HepG2 (cell line): Measurements from ENCODE around the gene PRDM7. TPM values are rescaled to one million over a fixed set of nuclear protein-coding genes. Genes with fewer than 3 reads are reported as not detected.

Source experiments
- ATAC-seq: fragments of 200-7000 bp; cut with Tn5 transposase; 3 replicates; pipeline ENCODE4 v1.9.1; 2020; ENCODE audit warnings: mild to moderate bottlenecking, moderate library complexity
- BruUV-seq: library from RNA; stranded (reverse); fragments of 400-500 nt; replicated peaks from 2 replicates; lab custom pipeline; 2021; lab: Mats Ljungman, UMichigan
- CTCF ChIA-PET: fragments of 300-600 bp; formaldehyde crosslinking; extraction: SDS; loops from one replicate; lab custom pipeline; 2021; ENCODE audit warnings: low total read pairs, inconsistent platforms, low intra/inter-chr PET ratio; lab: Yijun Ruan, JAX
- POLR2A ChIA-PET: fragments of 350-600 bp; sonication (Branson Sonifier 250); formaldehyde crosslinking; loops from one replicate; lab custom pipeline; 2020; ENCODE audit warnings: antibody characterized with exemption, inconsistent platforms; lab: Yijun Ruan, JAX
- DNase-seq: peaks from one replicate; pipeline ENCODE4 v3.0.0-alpha.2; 2015; ENCODE audit warnings: low spot score
- FAIRE-seq: peaks from 3 replicates; lab custom pipeline; 2011; peaks lifted over from hg19 to GRCh38; lab: Jason Lieb, UNC
- H2AFZ ChIP-seq: one replicate; pipeline ENCODE4 v1.6.1; 2011; ENCODE audit warnings: low read length, inconsistent platforms
- H3K27ac ChIP-seq: fragments of 300-600 bp; 3 replicates; pipeline ENCODE4 v1.8.0; 2011; ENCODE audit warnings: mixed run types, mild to moderate bottlenecking, mixed read lengths, low read length, inconsistent platforms; ENCODE audit not compliant: insufficient read depth; ENCODE audit errors: extremely low read length
- H3K27me3 ChIP-seq, 2 experiments: fragments of 200-600 bp in 1 of 2; 2 replicates in 1 of 2; 3 replicates in 1 of 2; pipeline versions ENCODE4 v1.6.0 to v1.8.0; 2011; ENCODE audit warnings: low read length in 2 of 2, mild to moderate bottlenecking in 2 of 2, moderate library complexity in 2 of 2, inconsistent platforms in 1 of 2; ENCODE audit not compliant: insufficient read depth in 2 of 2, control insufficient read depth in 1 of 2
- H3K36me3 ChIP-seq, 2 experiments: fragments of 200-600 bp in 1 of 2; replicated peaks in 1 of 2; 2 replicates in 1 of 2; 3 replicates in 1 of 2; pipeline versions ENCODE4 v1.5.1 to v1.8.0; 2011; ENCODE audit warnings: low read length in 2 of 2, inconsistent platforms in 1 of 2; ENCODE audit not compliant: insufficient read depth in 2 of 2, control insufficient read depth in 1 of 2
- H3K4me1 ChIP-seq: 2 replicates; pipeline ENCODE4 v1.5.1; 2012; ENCODE audit warnings: low read length, inconsistent platforms; ENCODE audit not compliant: insufficient read depth
- H3K4me2 ChIP-seq: 2 replicates; pipeline ENCODE4 v1.6.0; 2011; ENCODE audit warnings: low read depth, low read length, inconsistent platforms
- H3K4me3 ChIP-seq, 3 experiments: fragments of 200-600 bp in 1 of 3; sonication (generic), shearing (Covaris generic) in 1 of 3; replicated peaks in 1 of 3; 2 replicates each; pipeline ENCODE4 v1.5.1; 2011 to 2016; ENCODE audit warnings: low read length in 3 of 3, inconsistent platforms in 2 of 3, low read depth in 2 of 3, mild to moderate bottlenecking in 2 of 3, control low read depth in 1 of 3, mixed read lengths in 1 of 3; ENCODE audit not compliant: insufficient read depth in 1 of 3
- H3K79me2 ChIP-seq: one replicate; pipeline ENCODE4 v1.6.1; 2011; ENCODE audit warnings: low read length, inconsistent platforms; ENCODE audit not compliant: insufficient read depth
- H3K9ac ChIP-seq: 2 replicates; pipeline ENCODE4 v1.6.0; 2011; ENCODE audit warnings: mild to moderate bottlenecking, low read depth, low read length, inconsistent platforms; ENCODE audit not compliant: insufficient read depth
- H3K9me3 ChIP-seq: 2 replicates; pipeline ENCODE4 v1.5.1; 2012; ENCODE audit warnings: mild to moderate bottlenecking, low read length
- H4K20me1 ChIP-seq: 2 replicates; pipeline ENCODE4 v1.6.0; 2011; ENCODE audit warnings: inconsistent platforms, mild to moderate bottlenecking, low read length, moderate library complexity; ENCODE audit not compliant: insufficient read depth
- FOXK1 ChIP-seq: sonication (generic); formaldehyde crosslinking; IDR thresholded peaks from 2 replicates; pipeline ENCODE4 v1.4.0; 2020; ENCODE audit warnings: low read depth, missing genetic modification reagents, borderline replicate concordance
- MAZ ChIP-seq, 2 experiments: sonication (generic) in 1 of 2; formaldehyde crosslinking in 1 of 2; IDR thresholded peaks; 2 replicates each; pipeline versions ENCODE4 v1.5.0 to v1.6.1; 2012 to 2020; ENCODE audit warnings: low read depth in 2 of 2, mild to moderate bottlenecking in 2 of 2, borderline replicate concordance in 1 of 2, improper control_type of control experiment in 1 of 2, low read length in 1 of 2, missing genetic modification reagents in 1 of 2, moderate library complexity in 1 of 2
- RAD21 ChIP-seq: fragments of 450-650 bp; formaldehyde crosslinking; IDR thresholded peaks from 2 replicates; pipeline ENCODE4 v1.5.0; 2020; ENCODE audit warnings: mild to moderate bottlenecking
- WGBS: methylation state at CpG from one replicate; pipeline ENCODE4 v1.1.6; 2017; ENCODE audit warnings: low lambda C conversion rate; 5-methylcytosine and 5-hydroxymethylcytosine counted together
- in situ Hi-C: cut with HindIII; loops from 2 replicates; pipeline ENCODE4 v1.10.0; 2017; ENCODE audit warnings: low pct_unique_long_range_greater_than_20kb; ENCODE audit not compliant: extremely low pct_ligation_motif_present
- intact Hi-C: fragments of 100-400 bp; cut with micrococcal nuclease; formaldehyde crosslinking; loops from one replicate; pipeline ENCODE4 v1.10.0; 2022; ENCODE audit not compliant: unreplicated experiment
- polyA plus RNA-seq, 8 experiments: library from polyadenylated mRNA; depleted of rRNA in 3 of 8; stranded (reverse) in 7 of 8; unstranded in 1 of 8; fragments of >200 nt; fragmentation: Illumina TruSeq in 4 of 8; extraction: Trizol in 4 of 8; gene quantifications; 2 replicates each; pipeline versions ENCODE4 v1.2.1 to v1.2.3, GENCODE V29; 2011 to 2016; ENCODE audit warnings: low read depth in 4 of 8, missing spikeins in 1 of 8, mixed read lengths in 1 of 8; ENCODE audit not compliant: insufficient read depth in 1 of 8
- total RNA-seq, 5 experiments: library from RNA; depleted of rRNA; stranded (reverse); fragments of >200 nt; fragmentation: Illumina TruSeq; extraction: Trizol; gene quantifications; 2 replicates each; pipeline ENCODE4 v1.2.3, GENCODE V29; 2016; ENCODE audit warnings: low read depth in 1 of 5
- TF ChIP-seq, protein P1 (sequence below): sonication (generic); formaldehyde crosslinking; IDR thresholded peaks from one replicate; pipeline ENCODE4 v1.5.1; 2020; ENCODE audit warnings: mild to moderate bottlenecking, missing genetic modification reagents; ENCODE audit errors: not compliant biosample characterization
- TF ChIP-seq, protein P2 (sequence below): sonication (generic); formaldehyde crosslinking; IDR thresholded peaks from 2 replicates; pipeline ENCODE4 v1.4.0; 2020; ENCODE audit warnings: mild to moderate bottlenecking, missing genetic modification reagents
- TF ChIP-seq, protein P3 (sequence below): sonication (generic); formaldehyde crosslinking; IDR thresholded peaks from 2 replicates; pipeline ENCODE4 v1.8.0; 2023; ENCODE audit warnings: mild to moderate bottlenecking, missing genetic modification reagents

PRDM7 gene
- total and polyA plus RNA-seq, 2 of the 13 experiments (the other 11 are each of a cell fraction or from before 2014, with no cell fraction given) = not detected

DNA sequence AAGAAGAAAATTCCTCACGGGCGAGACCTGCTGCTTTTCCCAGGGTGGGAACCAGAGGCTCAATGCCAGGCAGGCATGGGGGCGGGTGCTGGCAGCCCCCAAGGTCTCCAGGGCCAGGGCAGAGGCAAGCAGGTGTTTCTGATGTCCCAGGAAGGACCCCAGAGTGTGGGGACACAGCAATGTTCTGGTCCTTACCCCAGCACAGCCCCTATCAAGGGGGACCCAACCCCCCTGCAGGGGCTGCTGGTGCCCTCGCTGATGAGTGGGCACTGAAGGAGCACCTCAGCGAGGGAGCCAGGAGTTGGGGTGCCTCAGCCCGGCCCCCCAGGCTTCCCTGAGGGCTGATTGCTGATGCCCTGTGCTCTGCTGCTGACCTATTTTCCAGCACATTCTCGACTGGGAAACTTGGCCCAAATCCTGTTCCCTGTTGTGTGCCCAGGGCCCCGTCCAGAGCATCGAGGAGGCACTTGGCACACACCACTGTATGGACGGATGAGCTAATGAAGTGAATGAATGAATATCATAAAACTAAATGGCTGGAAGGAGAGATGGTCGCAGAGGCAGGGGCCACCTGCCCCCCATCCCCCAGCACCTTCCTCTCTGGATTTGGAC, 60.7 kb downstream of the PRDM7 start:
- no peaks in the 10 kb centered on the region for H4K20me1 ChIP-seq
- no peak for FAIRE-seq
- CTCF ChIA-PET = no interaction called here
- ATAC-seq = no peak
- no peaks in the 10 kb centered on the region for H3K79me2 ChIP-seq
- no peaks in the 10 kb centered on the region; a peak in 1 of 5 replicates for H3K27me3 ChIP-seq
- H2AFZ ChIP-seq = no peak overlapping the region
- no peak overlapping the region for H3K9ac ChIP-seq
- no peak overlapping the region for H3K27ac ChIP-seq
- in situ Hi-C loops = no loop called here
- intact Hi-C loops = no loop called here
- peaks cover 0 to 6% of the 10 kb centered on the region in 2 experiments; a peak in 3 of 5 replicates for H3K36me3 ChIP-seq
- WGBS = 91% methylated on average over 7 of the region's 11 CpGs
- peaks cover 33% of the 10 kb centered on the region for H3K4me1 ChIP-seq
- no peaks in the 10 kb centered on the region for H3K9me3 ChIP-seq
- BruUV-seq = no TSS peak
- no peak overlapping the region for H3K4me3 ChIP-seq
- POLR2A ChIA-PET = no interaction called here
- DNase-seq = no peak
- H3K4me2 ChIP-seq = no peak overlapping the region
- TF ChIP-seq, protein P1, sequence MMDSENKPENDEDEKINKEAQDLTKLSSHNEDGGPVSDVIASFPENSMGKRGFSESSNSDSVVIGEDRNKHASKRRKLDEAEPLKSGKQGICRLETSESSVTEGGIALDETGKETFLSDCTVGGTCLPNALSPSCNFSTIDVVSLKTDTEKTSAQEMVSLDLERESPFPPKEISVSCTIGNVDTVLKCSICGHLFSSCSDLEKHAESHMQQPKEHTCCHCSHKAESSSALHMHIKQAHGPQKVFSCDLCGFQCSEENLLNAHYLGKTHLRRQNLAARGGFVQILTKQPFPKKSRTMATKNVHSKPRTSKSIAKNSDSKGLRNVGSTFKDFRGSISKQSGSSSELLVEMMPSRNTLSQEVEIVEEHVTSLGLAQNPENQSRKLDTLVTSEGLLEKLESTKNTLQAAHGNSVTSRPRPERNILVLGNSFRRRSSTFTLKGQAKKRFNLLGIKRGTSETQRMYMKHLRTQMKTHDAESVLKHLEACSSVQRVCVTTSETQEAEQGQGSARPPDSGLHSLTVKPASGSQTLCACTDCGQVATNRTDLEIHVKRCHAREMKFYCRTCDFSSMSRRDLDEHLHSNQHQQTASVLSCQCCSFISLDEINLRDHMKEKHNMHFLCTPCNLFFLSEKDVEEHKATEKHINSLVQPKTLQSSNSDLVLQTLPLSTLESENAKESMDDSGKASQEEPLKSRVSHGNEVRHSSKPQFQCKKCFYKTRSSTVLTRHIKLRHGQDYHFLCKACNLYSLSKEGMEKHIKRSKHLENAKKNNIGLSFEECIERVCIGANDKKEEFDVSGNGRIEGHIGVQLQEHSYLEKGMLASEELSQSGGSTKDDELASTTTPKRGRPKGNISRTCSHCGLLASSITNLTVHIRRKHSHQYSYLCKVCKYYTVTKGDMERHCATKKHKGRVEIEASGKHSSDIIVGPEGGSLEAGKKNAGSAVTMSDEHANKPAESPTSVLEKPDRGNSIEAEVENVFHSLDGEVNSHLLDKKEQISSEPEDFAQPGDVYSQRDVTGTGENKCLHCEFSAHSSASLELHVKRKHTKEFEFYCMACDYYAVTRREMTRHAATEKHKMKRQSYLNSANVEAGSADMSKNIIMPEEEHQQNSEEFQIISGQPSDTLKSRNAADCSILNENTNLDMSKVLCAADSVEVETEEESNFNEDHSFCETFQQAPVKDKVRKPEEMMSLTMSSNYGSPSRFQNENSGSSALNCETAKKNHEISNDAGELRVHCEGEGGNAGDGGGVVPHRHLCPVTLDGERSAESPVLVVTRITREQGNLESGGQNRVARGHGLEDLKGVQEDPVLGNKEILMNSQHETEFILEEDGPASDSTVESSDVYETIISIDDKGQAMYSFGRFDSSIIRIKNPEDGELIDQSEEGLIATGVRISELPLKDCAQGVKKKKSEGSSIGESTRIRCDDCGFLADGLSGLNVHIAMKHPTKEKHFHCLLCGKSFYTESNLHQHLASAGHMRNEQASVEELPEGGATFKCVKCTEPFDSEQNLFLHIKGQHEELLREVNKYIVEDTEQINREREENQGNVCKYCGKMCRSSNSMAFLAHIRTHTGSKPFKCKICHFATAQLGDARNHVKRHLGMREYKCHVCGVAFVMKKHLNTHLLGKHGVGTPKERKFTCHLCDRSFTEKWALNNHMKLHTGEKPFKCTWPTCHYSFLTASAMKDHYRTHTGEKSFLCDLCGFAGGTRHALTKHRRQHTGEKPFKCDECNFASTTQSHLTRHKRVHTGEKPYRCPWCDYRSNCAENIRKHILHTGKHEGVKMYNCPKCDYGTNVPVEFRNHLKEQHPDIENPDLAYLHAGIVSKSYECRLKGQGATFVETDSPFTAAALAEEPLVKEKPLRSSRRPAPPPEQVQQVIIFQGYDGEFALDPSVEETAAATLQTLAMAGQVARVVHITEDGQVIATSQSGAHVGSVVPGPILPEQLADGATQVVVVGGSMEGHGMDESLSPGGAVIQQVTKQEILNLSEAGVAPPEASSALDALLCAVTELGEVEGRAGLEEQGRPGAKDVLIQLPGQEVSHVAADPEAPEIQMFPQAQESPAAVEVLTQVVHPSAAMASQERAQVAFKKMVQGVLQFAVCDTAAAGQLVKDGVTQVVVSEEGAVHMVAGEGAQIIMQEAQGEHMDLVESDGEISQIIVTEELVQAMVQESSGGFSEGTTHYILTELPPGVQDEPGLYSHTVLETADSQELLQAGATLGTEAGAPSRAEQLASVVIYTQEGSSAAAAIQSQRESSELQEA (CRISPR knock-in tag) = no peak
- TF ChIP-seq, protein P2, sequence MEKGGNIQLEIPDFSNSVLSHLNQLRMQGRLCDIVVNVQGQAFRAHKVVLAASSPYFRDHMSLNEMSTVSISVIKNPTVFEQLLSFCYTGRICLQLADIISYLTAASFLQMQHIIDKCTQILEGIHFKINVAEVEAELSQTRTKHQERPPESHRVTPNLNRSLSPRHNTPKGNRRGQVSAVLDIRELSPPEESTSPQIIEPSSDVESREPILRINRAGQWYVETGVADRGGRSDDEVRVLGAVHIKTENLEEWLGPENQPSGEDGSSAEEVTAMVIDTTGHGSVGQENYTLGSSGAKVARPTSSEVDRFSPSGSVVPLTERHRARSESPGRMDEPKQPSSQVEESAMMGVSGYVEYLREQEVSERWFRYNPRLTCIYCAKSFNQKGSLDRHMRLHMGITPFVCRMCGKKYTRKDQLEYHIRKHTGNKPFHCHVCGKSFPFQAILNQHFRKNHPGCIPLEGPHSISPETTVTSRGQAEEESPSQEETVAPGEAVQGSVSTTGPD (CRISPR knock-in tag) = no peak
- TF ChIP-seq FOXK1 (CRISPR knock-in tag) (no peak), RAD21 (CRISPR knock-in tag) (no peak), MAZ (IDR thresholded peaks at IDR 0.05; ENCODE audit: borderline replicate concordance, low read depth, low read length) (no peak), MAZ (CRISPR knock-in tag; IDR thresholded peaks at IDR 0.05; ENCODE audit: low read depth) (no peak)
- TF ChIP-seq, protein P3, sequence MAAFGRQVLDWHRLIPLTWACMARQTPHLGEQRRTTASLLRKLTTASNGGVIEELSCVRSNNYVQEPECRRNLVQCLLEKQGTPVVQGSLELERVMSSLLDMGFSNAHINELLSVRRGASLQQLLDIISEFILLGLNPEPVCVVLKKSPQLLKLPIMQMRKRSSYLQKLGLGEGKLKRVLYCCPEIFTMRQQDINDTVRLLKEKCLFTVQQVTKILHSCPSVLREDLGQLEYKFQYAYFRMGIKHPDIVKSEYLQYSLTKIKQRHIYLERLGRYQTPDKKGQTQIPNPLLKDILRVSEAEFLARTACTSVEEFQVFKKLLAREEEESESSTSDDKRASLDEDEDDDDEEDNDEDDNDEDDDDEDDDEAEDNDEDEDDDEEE (CRISPR knock-in tag) = no peak
